HUES48 (cell line): ENCODE data around the gene OR51S1.
"Not testable (repeated sequence)": the region's sequence is repeated elsewhere in the genome, so short reads cannot be mapped to it uniquely, and the experiment has no call there.

ENCODE experiments used
- H3K27ac ChIP-seq: one replicate; pipeline ENCODE4 v1.7.0; 2013; ENCODE audit warnings: low read depth, low read length, inconsistent platforms
- H3K27me3 ChIP-seq: 2 replicates; pipeline ENCODE4 v1.6.1; 2013; ENCODE audit warnings: mild to moderate bottlenecking, low read length; ENCODE audit not compliant: control insufficient read depth, insufficient read depth
- H3K36me3 ChIP-seq: 2 replicates; pipeline ENCODE4 v1.6.1; 2013; ENCODE audit warnings: low read length; ENCODE audit not compliant: control insufficient read depth, insufficient read depth
- H3K4me1 ChIP-seq: 2 replicates; pipeline ENCODE4 v1.6.1; 2013; ENCODE audit warnings: mild to moderate bottlenecking, low read length; ENCODE audit not compliant: control insufficient read depth, insufficient read depth
- H3K4me3 ChIP-seq: 2 replicates; pipeline ENCODE4 v1.5.1; 2013; ENCODE audit warnings: mild to moderate bottlenecking, low read depth, low read length
- H3K9ac ChIP-seq: 2 replicates; pipeline ENCODE4 v1.6.1; 2013; ENCODE audit warnings: mild to moderate bottlenecking, low read depth, low read length, moderate library complexity
- H3K9me3 ChIP-seq: 2 replicates; pipeline ENCODE4 v1.6.1; 2013; ENCODE audit warnings: low read length; ENCODE audit not compliant: control insufficient read depth, insufficient read depth

Gene OR51S1

GRCh38 chr11:4863876-4864275 lies 14.9 kb upstream of the OR51S1 start:
- Histone ChIP-seq H3K27ac (peak overlapping the region; percentile 90), H3K4me1 (peaks cover 22% of the 10 kb centered on the region), H3K9me3 (no peaks in the 10 kb centered on the region; the same call in 1 of the 2 replicates), H3K36me3 (no peaks in the 10 kb centered on the region), H3K27me3 (no peaks in the 10 kb centered on the region), H3K4me3 (no peak overlapping the region), H3K9ac (no peak overlapping the region)

GRCh38 chr11:4862447-4863236 lies 13.6 kb upstream of the OR51S1 start:
- Histone ChIP-seq H3K4me3 (no peak overlapping the region), H3K4me1 (peaks cover 22% of the 10 kb centered on the region), H3K27ac (peak overlapping the region; percentile 90), H3K9me3 (no peaks in the 10 kb centered on the region), H3K36me3 (no peaks in the 10 kb centered on the region), H3K9ac (no peak overlapping the region), H3K27me3 (no peaks in the 10 kb centered on the region)

GRCh38 chr11:4854286-4854685 lies 5.3 kb upstream of the OR51S1 start:
- not testable (repeated sequence) for H3K4me3 ChIP-seq, H3K4me1 ChIP-seq, H3K9me3 ChIP-seq, H3K27me3 ChIP-seq, H3K9ac ChIP-seq, H3K36me3 ChIP-seq, H3K27ac ChIP-seq

GRCh38 chr11:4851033-4851432 lies 2.0 kb upstream of the OR51S1 start:
- no peak overlapping the region for H3K4me3 ChIP-seq
- H3K4me1 ChIP-seq = no peaks in the 10 kb centered on the region
- peaks cover 5% of the 10 kb centered on the region; the same call in 1 of the 2 replicates for H3K9me3 ChIP-seq
- H3K27me3 ChIP-seq = no peaks in the 10 kb centered on the region
- H3K36me3 ChIP-seq = no peaks in the 10 kb centered on the region
- no peak overlapping the region for H3K27ac ChIP-seq
- H3K9ac ChIP-seq = no peak overlapping the region

GRCh38 chr11:4839851-4840549 lies 9.0 kb downstream of the OR51S1 start:
- Histone ChIP-seq H3K4me3 (no peak overlapping the region), H3K4me1 (no peaks in the 10 kb centered on the region), H3K27ac (no peak overlapping the region), H3K9me3 (no peaks in the 10 kb centered on the region), H3K9ac (no peak overlapping the region), H3K27me3 (no peaks in the 10 kb centered on the region), H3K36me3 (no peaks in the 10 kb centered on the region)

- Histone ChIP-seq H3K27ac (no peak overlapping the region), H3K9ac (no peak overlapping the region), H3K9me3 (no peaks in the 10 kb centered on the region), H3K36me3 (no peaks in the 10 kb centered on the region), H3K4me3 (no peak overlapping the region), H3K27me3 (no peaks in the 10 kb centered on the region), H3K4me1 (no peaks in the 10 kb centered on the region)
Observed at GRCh38 chr11:4830909-4831308, 18.1 kb downstream of the OR51S1 start.

- H3K9me3 ChIP-seq = no peaks in the 10 kb centered on the region
- H3K27me3 ChIP-seq = no peaks in the 10 kb centered on the region
- no peak overlapping the region for H3K9ac ChIP-seq
- H3K4me1 ChIP-seq = no peaks in the 10 kb centered on the region
- H3K27ac ChIP-seq = no peak overlapping the region
- no peak overlapping the region for H3K4me3 ChIP-seq
- no peaks in the 10 kb centered on the region for H3K36me3 ChIP-seq
Observed at GRCh38 chr11:4830346-4830745, 18.7 kb downstream of the OR51S1 start.

- no peak overlapping the region for H3K27ac ChIP-seq
- H3K4me3 ChIP-seq = no peak overlapping the region
- H3K36me3 ChIP-seq = no peaks in the 10 kb centered on the region
- no peaks in the 10 kb centered on the region for H3K9me3 ChIP-seq
- no peak overlapping the region for H3K9ac ChIP-seq
- no peaks in the 10 kb centered on the region for H3K27me3 ChIP-seq
- no peaks in the 10 kb centered on the region for H3K4me1 ChIP-seq
Observed at GRCh38 chr11:4826425-4826824, 22.6 kb downstream of the OR51S1 start.

GRCh38 chr11:4825132-4825531 lies 23.9 kb downstream of the OR51S1 start:
- no peaks in the 10 kb centered on the region for H3K4me1 ChIP-seq
- H3K27me3 ChIP-seq = no peaks in the 10 kb centered on the region
- H3K4me3 ChIP-seq = no peak overlapping the region
- no peak overlapping the region for H3K9ac ChIP-seq
- H3K9me3 ChIP-seq = no peaks in the 10 kb centered on the region
- no peaks in the 10 kb centered on the region for H3K36me3 ChIP-seq
- no peak overlapping the region for H3K27ac ChIP-seq

GRCh38 chr11:4821021-4821420 lies 28.0 kb downstream of the OR51S1 start, which contains the start of gene OR51F2:
Gene OR51F2 (plus strand): TSS chr11:4821321. CDS start chr11:4821422, 101 bp downstream.
- Histone ChIP-seq H3K27ac (no peak within 1 kb of the TSS), H3K4me3 (no peak within 1 kb of the TSS), H3K9ac (no peak within 1 kb of the TSS), H3K27me3 (no peaks in the 10 kb centered on the region), H3K36me3 (no peaks in the 10 kb centered on the region), H3K4me1 (no peaks in the 10 kb centered on the region), H3K9me3 (no peaks in the 10 kb centered on the region)

- Histone ChIP-seq H3K4me3 (no peak overlapping the region), H3K27ac (no peak overlapping the region), H3K4me1 (no peaks in the 10 kb centered on the region), H3K9ac (no peak overlapping the region), H3K27me3 (no peaks in the 10 kb centered on the region), H3K9me3 (no peaks in the 10 kb centered on the region), H3K36me3 (no peaks in the 10 kb centered on the region)
Observed at GRCh38 chr11:4809246-4809645, 39.8 kb downstream of the OR51S1 start.
